ENCODE data around the gene SCFD1. TPM values are rescaled to one million over a fixed set of nuclear protein-coding genes. Genes with fewer than 3 reads are reported as not detected.
"Not testable (repeated sequence)": the region's sequence is repeated elsewhere in the genome, so short reads cannot be mapped to it uniquely, and the experiment has no call there.

SCFD1 gene
- total and polyA plus RNA-seq, 8 donors: 28.1 to 247 (median 71.0) TPM

DNA sequence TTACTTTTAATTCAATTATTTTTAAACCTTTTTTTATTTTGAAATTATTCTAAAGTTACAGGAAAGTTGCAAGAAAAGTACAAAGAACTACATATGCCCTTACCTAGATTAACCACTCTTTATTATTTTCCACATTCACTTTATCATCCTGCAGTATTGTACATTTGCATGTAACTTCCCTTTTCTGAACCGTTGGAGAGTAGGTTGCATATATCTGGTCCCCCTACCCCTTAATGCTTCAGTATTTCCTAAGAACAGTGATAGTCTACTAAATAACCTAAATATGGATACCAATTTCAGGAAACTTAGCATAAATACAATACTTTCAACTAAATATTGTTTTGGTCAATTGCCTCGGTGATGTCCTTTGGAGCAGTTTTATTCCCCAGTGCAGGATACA, 48.2 kb upstream of the SCFD1 start:
- TF ChIP-seq, protein P1, sequence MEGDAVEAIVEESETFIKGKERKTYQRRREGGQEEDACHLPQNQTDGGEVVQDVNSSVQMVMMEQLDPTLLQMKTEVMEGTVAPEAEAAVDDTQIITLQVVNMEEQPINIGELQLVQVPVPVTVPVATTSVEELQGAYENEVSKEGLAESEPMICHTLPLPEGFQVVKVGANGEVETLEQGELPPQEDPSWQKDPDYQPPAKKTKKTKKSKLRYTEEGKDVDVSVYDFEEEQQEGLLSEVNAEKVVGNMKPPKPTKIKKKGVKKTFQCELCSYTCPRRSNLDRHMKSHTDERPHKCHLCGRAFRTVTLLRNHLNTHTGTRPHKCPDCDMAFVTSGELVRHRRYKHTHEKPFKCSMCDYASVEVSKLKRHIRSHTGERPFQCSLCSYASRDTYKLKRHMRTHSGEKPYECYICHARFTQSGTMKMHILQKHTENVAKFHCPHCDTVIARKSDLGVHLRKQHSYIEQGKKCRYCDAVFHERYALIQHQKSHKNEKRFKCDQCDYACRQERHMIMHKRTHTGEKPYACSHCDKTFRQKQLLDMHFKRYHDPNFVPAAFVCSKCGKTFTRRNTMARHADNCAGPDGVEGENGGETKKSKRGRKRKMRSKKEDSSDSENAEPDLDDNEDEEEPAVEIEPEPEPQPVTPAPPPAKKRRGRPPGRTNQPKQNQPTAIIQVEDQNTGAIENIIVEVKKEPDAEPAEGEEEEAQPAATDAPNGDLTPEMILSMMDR (IDR thresholded peaks at IDR 0.05): no peak
- TF ChIP-seq POLR2AphosphoS5 (IDR thresholded peaks at IDR 0.05): no peak
- TF ChIP-seq POLR2A (IDR thresholded peaks at IDR 0.05): no peak
- TF ChIP-seq EP300 (IDR thresholded peaks at IDR 0.05): no peak
- DNase-seq: no peak
- no peak overlapping the region for H3K27ac ChIP-seq
- H3K9me3 ChIP-seq: no peaks in the 10 kb centered on the region
- H3K4me1 ChIP-seq: peaks cover 7 to 43% (median 25%) of the 10 kb centered on the region in 4 donors
- no peaks in the 10 kb centered on the region for H3K36me3 ChIP-seq
- intact Hi-C loops (cut with DNase I; ENCODE audit: low total_unique reads): no loop called here
- WGBS, 5 donors: 72 to 85% (median 80%) methylated on average over 2 of the region's 2 CpGs
- H3K27me3 ChIP-seq: no peaks in the 10 kb centered on the region
- no peak overlapping the region for H3K4me3 ChIP-seq

DNA sequence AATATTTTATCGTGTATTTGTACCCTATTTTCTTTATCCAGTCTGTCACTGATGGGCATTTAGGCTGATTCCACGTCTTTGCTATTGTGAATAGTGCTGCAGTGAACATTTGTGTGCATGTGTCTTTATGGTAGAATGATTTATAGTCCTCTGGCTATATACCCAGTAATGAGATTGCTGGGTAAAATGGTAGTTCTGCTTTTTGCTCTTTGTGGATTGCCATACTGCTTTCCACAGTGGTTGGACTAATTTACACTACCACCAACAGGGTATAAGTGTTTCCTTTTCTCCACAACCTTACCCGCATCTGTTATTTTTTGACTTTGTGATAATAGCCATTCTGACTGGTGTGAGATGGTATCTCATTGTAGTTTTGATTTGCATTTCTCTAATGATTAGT, 47.3 kb upstream of the SCFD1 start:
- H3K4me3 ChIP-seq; intact Hi-C loops (cut with DNase I; ENCODE audit: low total_unique reads); H3K27ac ChIP-seq; H3K9me3 ChIP-seq; H3K36me3 ChIP-seq; DNase-seq; H3K27me3 ChIP-seq: not testable (repeated sequence)
- WGBS, 5 donors: 92 to 98% (median 92%) methylated on average over 3 of the region's 3 CpGs
- peaks cover 7 to 38% (median 21%) of the 10 kb centered on the region in 4 donors for H3K4me1 ChIP-seq

DNA sequence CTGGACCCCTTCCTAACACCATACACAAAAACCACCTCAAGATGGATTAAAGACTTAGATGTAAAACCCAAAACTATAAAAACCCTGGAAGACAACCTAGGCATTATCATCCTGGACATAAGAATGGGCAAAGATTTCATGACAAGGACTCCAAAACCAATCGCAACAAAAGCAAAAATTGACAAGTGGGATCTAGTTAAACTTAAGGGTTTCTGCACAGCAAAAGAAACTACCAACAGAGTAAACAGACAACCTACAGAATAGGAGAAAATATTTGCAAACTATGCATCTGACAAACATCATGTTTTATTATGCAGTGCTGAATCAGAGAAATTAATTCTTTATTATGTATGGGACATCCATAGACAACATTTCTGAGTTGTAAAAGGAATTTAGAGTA, 45.8 kb upstream of the SCFD1 start:
- H3K4me3 ChIP-seq; H3K9me3 ChIP-seq; intact Hi-C loops (cut with DNase I; ENCODE audit: low total_unique reads); H3K27ac ChIP-seq; DNase-seq; H3K27me3 ChIP-seq; H3K36me3 ChIP-seq: not testable (repeated sequence)
- H3K4me1 ChIP-seq: peaks cover 7 to 28% (median 17%) of the 10 kb centered on the region in 4 donors
- WGBS, 5 donors: 96 to 100% (median 100%) methylated on average over 1 of the region's 1 CpG

DNA sequence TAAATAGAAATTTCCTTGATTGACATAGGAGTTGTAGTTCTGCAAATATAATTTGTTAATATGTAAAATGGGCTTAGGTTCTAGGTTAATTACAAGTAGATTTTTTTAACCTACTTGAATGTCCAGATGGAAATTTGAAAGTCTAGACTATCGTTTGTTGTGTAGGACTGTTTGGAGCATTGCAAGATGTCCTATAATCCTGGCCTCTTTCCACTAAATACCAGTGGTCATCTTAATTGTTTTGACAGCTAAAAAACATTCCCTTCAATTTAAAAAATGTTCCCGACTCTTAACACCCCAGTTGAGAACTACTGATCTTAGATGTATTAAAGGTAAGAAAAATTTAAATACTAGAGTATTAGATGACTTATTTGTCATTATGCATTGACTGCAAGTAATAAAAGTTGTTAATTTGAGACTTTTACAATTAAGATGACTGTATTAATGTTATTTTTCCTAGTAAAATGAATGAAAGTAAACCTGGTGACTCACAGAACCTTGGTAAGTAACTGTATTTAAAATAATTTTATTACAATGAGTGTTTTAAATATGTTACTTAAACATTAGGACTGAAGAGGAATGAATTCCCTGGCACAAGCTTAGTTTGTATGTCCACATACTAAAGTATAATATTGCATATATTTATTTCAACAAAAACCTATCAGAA, 41.4 kb upstream of the SCFD1 start:
- DNase-seq: no peak
- Histone ChIP-seq H3K36me3 (no peaks in the 10 kb centered on the region), H3K27me3 (no peaks in the 10 kb centered on the region), H3K4me1 (peaks cover 0 to 7% (median 4%) of the 10 kb centered on the region in 4 donors), H3K4me3 (no peak overlapping the region), H3K9me3 (peaks cover 0 to 4% (median 0%) of the 10 kb centered on the region in 4 donors), H3K27ac (no peak overlapping the region)
- no peak for TF ChIP-seq POLR2AphosphoS5 (IDR thresholded peaks at IDR 0.05)
- TF ChIP-seq, protein P1 (IDR thresholded peaks at IDR 0.05): no peak
- TF ChIP-seq EP300 (IDR thresholded peaks at IDR 0.05): no peak
- no peak for TF ChIP-seq POLR2A (IDR thresholded peaks at IDR 0.05)
- 85 to 91% (median 87%) methylated on average over 2 of the region's 2 CpGs for WGBS, 5 donors
- intact Hi-C loops (cut with DNase I; ENCODE audit: low total_unique reads): no loop called here

DNA sequence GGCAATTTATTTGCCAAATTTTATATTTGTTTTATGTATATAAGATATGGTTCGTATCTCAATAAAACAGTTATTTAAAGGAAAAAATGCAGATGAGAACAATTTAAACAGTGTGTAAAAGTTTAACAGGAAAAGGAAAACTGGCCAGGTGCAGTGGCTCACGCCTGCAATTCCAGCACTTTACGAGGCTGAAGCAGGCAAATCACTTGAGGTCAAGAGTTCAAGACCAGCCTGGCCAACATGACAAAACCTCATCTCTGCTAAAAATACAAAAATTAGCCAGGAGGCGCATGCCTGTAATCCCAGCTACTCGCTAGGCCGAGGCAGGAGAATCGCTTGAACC, 40.9 kb upstream of the SCFD1 start:
- DNase-seq: no peak
- WGBS, 5 donors: 76 to 88% (median 83%) methylated on average over 7 of the region's 7 CpGs
- H3K27me3 ChIP-seq: no peaks in the 10 kb centered on the region
- TF ChIP-seq EP300 (IDR thresholded peaks at IDR 0.05): no peak
- no peak for TF ChIP-seq POLR2AphosphoS5 (IDR thresholded peaks at IDR 0.05)
- TF ChIP-seq, protein P1 (IDR thresholded peaks at IDR 0.05): no peak
- TF ChIP-seq POLR2A (IDR thresholded peaks at IDR 0.05): no peak
- intact Hi-C loops (cut with DNase I; ENCODE audit: low total_unique reads): no loop called here
- H3K9me3 ChIP-seq: peaks cover 0 to 4% (median 0%) of the 10 kb centered on the region in 4 donors
- H3K27ac ChIP-seq: no peak overlapping the region
- H3K4me1 ChIP-seq: peaks cover 0 to 7% (median 4%) of the 10 kb centered on the region in 4 donors
- no peaks in the 10 kb centered on the region for H3K36me3 ChIP-seq
- H3K4me3 ChIP-seq: no peak overlapping the region
